NT2/D1 (cell line): Measurements from ENCODE around the gene FOXN4.

Experiments
- DNase-seq: peaks from one replicate; pipeline ENCODE4 v3.0.0-alpha.2; 2011; ENCODE audit warnings: low read depth, low spot score
- H3K27me3 ChIP-seq: 2 replicates; pipeline ENCODE4 v1.6.0; 2011; ENCODE audit warnings: mild to moderate bottlenecking; ENCODE audit not compliant: insufficient read length, insufficient read depth
- H3K36me3 ChIP-seq: 2 replicates; pipeline ENCODE4 v1.6.1; 2011; ENCODE audit warnings: mild to moderate bottlenecking, low read length, mixed read lengths; ENCODE audit not compliant: insufficient read depth, insufficient read length
- H3K4me1 ChIP-seq: 2 replicates; pipeline ENCODE4 v1.5.1; 2011; ENCODE audit not compliant: insufficient read depth, insufficient read length
- H3K4me3 ChIP-seq: 2 replicates; pipeline ENCODE4 v1.5.1; 2011; ENCODE audit warnings: low read depth; ENCODE audit not compliant: insufficient read length
- H3K9ac ChIP-seq: 2 replicates; pipeline ENCODE4 v1.6.0; 2011; ENCODE audit warnings: low read depth; ENCODE audit not compliant: insufficient read length
- H3K9me3 ChIP-seq: 2 replicates; pipeline ENCODE4 v1.5.1; 2011; ENCODE audit warnings: mild to moderate bottlenecking, low read length; ENCODE audit not compliant: insufficient read depth
- SUZ12 ChIP-seq: IDR thresholded peaks from 2 replicates; pipeline ENCODE4 v1.6.1; 2011; ENCODE audit not compliant: insufficient read length, insufficient read depth; ENCODE audit errors: extremely low read depth
- YY1 ChIP-seq: IDR thresholded peaks from 2 replicates; pipeline ENCODE4 v1.6.1; 2011; ENCODE audit not compliant: insufficient read length, insufficient read depth
- ZNF274 ChIP-seq: IDR thresholded peaks from 2 replicates; pipeline ENCODE4 v1.6.1; 2011; ENCODE audit warnings: mild to moderate bottlenecking, low read depth, low read length

FOXN4 gene

GRCh38 chr12:109346920-109347319 is 37.8 kb upstream of the FOXN4 start:
- Histone ChIP-seq H3K27me3 (no peaks in the 10 kb centered on the region), H3K36me3 (no peaks in the 10 kb centered on the region), H3K4me3 (no peak overlapping the region), H3K4me1 (no peaks in the 10 kb centered on the region), H3K9me3 (peaks cover 10% of the 10 kb centered on the region; the same call in 1 of the 2 replicates), H3K9ac (no peak overlapping the region)
- no peak for DNase-seq
- TF ChIP-seq SUZ12 (no peak), YY1 (no peak), ZNF274 (no peak)

- no peaks in the 10 kb centered on the region for H3K36me3 ChIP-seq
- no peak for DNase-seq
- TF ChIP-seq SUZ12 = no peak
- TF ChIP-seq YY1 = no peak
- TF ChIP-seq ZNF274 = no peak
- peaks cover 10% of the 10 kb centered on the region; the same call in 1 of the 2 replicates for H3K9me3 ChIP-seq
- H3K27me3 ChIP-seq = no peaks in the 10 kb centered on the region
- no peak overlapping the region for H3K4me3 ChIP-seq
- no peaks in the 10 kb centered on the region for H3K4me1 ChIP-seq
- no peak overlapping the region for H3K9ac ChIP-seq
Measured at GRCh38 chr12:109345428-109345827, 36.3 kb upstream of the FOXN4 start.

GRCh38 chr12:109343677-109344076 is 34.6 kb upstream of the FOXN4 start:
- TF ChIP-seq YY1 (no peak), ZNF274 (no peak), SUZ12 (no peak)
- DNase-seq = no peak
- peaks cover 5% of the 10 kb centered on the region; the same call in 1 of the 2 replicates for H3K9me3 ChIP-seq
- no peak overlapping the region for H3K4me3 ChIP-seq
- H3K4me1 ChIP-seq = no peaks in the 10 kb centered on the region
- H3K9ac ChIP-seq = no peak overlapping the region
- H3K27me3 ChIP-seq = no peaks in the 10 kb centered on the region
- no peaks in the 10 kb centered on the region for H3K36me3 ChIP-seq

- H3K4me1 ChIP-seq = no peaks in the 10 kb centered on the region
- H3K9me3 ChIP-seq = peaks cover 3% of the 10 kb centered on the region; the same call in 1 of the 2 replicates
- H3K27me3 ChIP-seq = no peaks in the 10 kb centered on the region
- H3K36me3 ChIP-seq = no peaks in the 10 kb centered on the region
- no peak overlapping the region for H3K9ac ChIP-seq
- DNase-seq = no peak
- TF ChIP-seq ZNF274 (no peak), YY1 (no peak), SUZ12 (no peak)
- H3K4me3 ChIP-seq = no peak overlapping the region
Measured at GRCh38 chr12:109336593-109336992, 27.5 kb upstream of the FOXN4 start.

- Histone ChIP-seq H3K4me3 (no peak overlapping the region), H3K9me3 (peaks cover 3% of the 10 kb centered on the region; the same call in 1 of the 2 replicates), H3K9ac (no peak overlapping the region), H3K27me3 (no peaks in the 10 kb centered on the region), H3K36me3 (no peaks in the 10 kb centered on the region), H3K4me1 (no peaks in the 10 kb centered on the region)
- TF ChIP-seq ZNF274 (no peak), SUZ12 (no peak), YY1 (no peak)
- DNase-seq = no peak
Measured at GRCh38 chr12:109334887-109335286, 25.8 kb upstream of the FOXN4 start.

- H3K9me3 ChIP-seq = no peaks in the 10 kb centered on the region
- TF ChIP-seq ZNF274 (no peak), SUZ12 (no peak), YY1 (no peak)
- H3K9ac ChIP-seq = no peak overlapping the region
- no peak overlapping the region for H3K4me3 ChIP-seq
- H3K4me1 ChIP-seq = no peaks in the 10 kb centered on the region
- H3K27me3 ChIP-seq = no peaks in the 10 kb centered on the region
- H3K36me3 ChIP-seq = no peaks in the 10 kb centered on the region
- no peak for DNase-seq
Measured at GRCh38 chr12:109331301-109331952, 22.3 kb upstream of the FOXN4 start.

DNA sequence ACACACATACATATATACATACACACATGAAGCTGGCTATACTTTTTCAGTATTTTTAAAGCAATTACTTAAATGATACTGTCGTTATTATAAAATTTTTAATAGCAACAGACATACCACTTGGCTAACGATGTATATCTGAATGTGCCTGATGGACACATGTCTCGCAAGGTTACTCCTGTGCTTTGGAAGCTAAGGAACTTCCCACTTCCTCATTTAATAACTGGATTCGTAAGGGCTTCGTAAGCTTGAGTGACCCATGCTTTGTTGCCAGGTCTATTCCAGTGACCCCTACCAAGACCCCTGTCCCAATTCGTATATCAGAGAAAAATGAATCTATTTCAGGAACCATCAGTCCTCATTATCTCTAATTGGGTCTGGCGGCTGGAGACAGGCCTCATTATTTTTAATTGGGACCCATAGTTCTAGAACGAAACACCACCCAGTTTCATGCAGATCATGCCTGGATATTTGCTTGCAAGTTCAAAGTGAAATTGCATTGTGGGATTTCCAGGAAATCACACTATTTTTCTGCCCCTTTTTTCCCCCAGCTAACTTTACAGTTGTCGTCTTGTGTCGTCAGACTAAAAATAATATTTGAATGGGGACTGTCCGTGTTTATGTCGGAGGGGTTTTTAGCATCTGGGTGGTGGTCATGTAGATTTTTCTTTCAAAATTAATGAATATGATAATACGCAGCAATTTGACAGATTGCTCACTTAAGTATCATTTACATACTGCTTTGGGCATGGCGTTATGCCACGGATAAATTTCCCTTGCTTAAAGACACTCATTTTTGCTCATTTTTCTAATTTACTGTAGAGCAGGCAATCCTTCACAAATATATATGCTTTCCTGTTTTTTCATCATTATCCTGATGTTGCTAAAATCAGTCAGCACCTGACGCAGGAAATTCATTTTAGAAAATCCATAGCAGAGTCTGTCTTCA is 21.5 kb upstream of the FOXN4 start:
- TF ChIP-seq YY1 (no peak), ZNF274 (no peak), SUZ12 (no peak)
- DNase-seq = no peak
- Histone ChIP-seq H3K27me3 (no peaks in the 10 kb centered on the region), H3K36me3 (no peaks in the 10 kb centered on the region), H3K4me1 (no peaks in the 10 kb centered on the region), H3K9ac (no peak overlapping the region), H3K9me3 (no peaks in the 10 kb centered on the region), H3K4me3 (no peak overlapping the region)
